HG02884 (cell line): ENCODE measurements around the gene PLPPR3.
"Not testable (repeated sequence)": the region's sequence is repeated elsewhere in the genome, so short reads cannot be mapped to it uniquely, and the experiment has no call there.

ENCODE experiments used
- ATAC-seq: cut with Tn5 transposase; IDR thresholded peaks from one replicate; pipeline ENCODE4 v1.9.1; 2021; ENCODE audit warnings: mild to moderate bottlenecking, moderate library complexity; ENCODE audit not compliant: unreplicated experiment

Gene PLPPR3

GRCh38 chr19:853614-854220 is 32.0 kb upstream of the PLPPR3 start:
- not testable (repeated sequence) for ATAC-seq

GRCh38 chr19:853014-853585 is 31.3 kb upstream of the PLPPR3 start:
- ATAC-seq = no peak

GRCh38 chr19:852136-853013 is 30.6 kb upstream of the PLPPR3 start, which contains the start of gene ELANE:
Gene ELANE, plus strand, starts transcription at chr19:852303. Its CDS starts 26 bp downstream, at chr19:852329.
- ATAC-seq = no peak

- no peak for ATAC-seq
Measured at GRCh38 chr19:850979-851335, 29.2 kb upstream of the PLPPR3 start.

- no peak for ATAC-seq
Measured at GRCh38 chr19:850221-850978, 28.6 kb upstream of the PLPPR3 start.

- ATAC-seq = not testable (repeated sequence)
Measured at GRCh38 chr19:849195-849594, 27.4 kb upstream of the PLPPR3 start.

GRCh38 chr19:848386-848921 is 26.7 kb upstream of the PLPPR3 start:
- no peak for ATAC-seq

- no peak for ATAC-seq
Measured at GRCh38 chr19:845707-846521, 24.2 kb upstream of the PLPPR3 start.

GRCh38 chr19:844546-844971 is 22.8 kb upstream of the PLPPR3 start:
- no peak for ATAC-seq

GRCh38 chr19:843836-844545 is 22.2 kb upstream of the PLPPR3 start:
- no peak for ATAC-seq

- ATAC-seq = no peak
Measured at GRCh38 chr19:843180-843835, 21.6 kb upstream of the PLPPR3 start.

- ATAC-seq = not testable (repeated sequence)
Measured at GRCh38 chr19:842802-843179, 21.0 kb upstream of the PLPPR3 start.

- ATAC-seq = no peak
Measured at GRCh38 chr19:840519-841206, 18.9 kb upstream of the PLPPR3 start, which contains the start of gene PRTN3. Gene PRTN3, plus strand, starts transcription at chr19:840999. Its CDS starts 10 bp downstream, at chr19:841009.

GRCh38 chr19:835210-835810 is 13.6 kb upstream of the PLPPR3 start:
- no peak for ATAC-seq

- ATAC-seq = no peak
Measured at GRCh38 chr19:834216-834615, 12.5 kb upstream of the PLPPR3 start.

GRCh38 chr19:831407-832369 is 9.9 kb upstream of the PLPPR3 start:
- ATAC-seq = no peak
